ENCODE data around the gene RNF5. TPM values are rescaled to one million over a fixed set of nuclear protein-coding genes. Genes with fewer than 3 reads are reported as not detected.

The RNF5 gene
- total and polyA plus RNA-seq, 2 experiments from 2014 or later: 48.1 to 58.8 TPM

DNA sequence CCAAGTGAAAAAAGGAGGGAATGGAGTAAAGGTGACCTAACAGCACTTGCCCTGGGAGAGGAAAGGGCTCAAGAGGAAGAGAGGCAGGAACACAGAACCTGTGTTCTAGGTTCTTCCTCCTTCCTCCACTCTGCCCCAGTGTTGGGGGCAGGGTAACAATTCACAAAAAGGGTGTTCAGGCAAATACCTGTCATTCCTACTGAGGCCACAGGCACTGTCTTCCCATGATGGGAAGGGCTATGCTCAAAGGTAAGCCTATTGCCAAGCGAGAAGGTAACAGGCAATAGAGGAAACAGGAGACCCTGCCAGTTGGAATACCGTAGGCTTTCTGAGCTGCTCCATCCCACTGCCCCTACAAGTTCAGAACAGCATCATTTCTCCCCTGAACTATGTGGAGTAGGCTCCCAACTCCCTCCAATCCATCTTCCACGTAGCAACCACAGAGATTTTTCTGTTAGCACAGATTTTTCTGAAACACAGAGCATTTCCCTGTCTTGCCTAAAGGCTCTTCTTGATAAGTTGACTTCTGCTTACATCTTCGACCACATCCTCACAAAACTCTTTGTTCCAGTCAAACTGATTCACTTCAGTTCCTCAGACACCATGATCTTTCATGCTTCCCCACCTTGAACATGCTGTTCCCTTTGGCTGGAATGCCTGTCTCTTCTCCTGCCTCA lies 5.0 kb upstream of the RNF5 start:
- Histone ChIP-seq H2AFZ (no peak overlapping the region), H3K4me3 (no peak overlapping the region), H3K36me3 (ENCODE audit: low read depth) (peaks cover 6% of the 10 kb centered on the region; the same call in 1 of the 2 replicates), H3K9ac (no peak overlapping the region), H3K79me2 (ENCODE audit: insufficient read depth) (peaks cover 53% of the 10 kb centered on the region), H3K4me1 (ENCODE audit: insufficient read depth) (peaks cover 27% of the 10 kb centered on the region), H4K20me1 (ENCODE audit: insufficient read depth) (no peaks in the 10 kb centered on the region), H3K27me3 (replicated peaks; ENCODE audit: insufficient read depth) (no peaks in the 10 kb centered on the region), H3K9me2 (ENCODE audit: insufficient read depth) (no peaks in the 10 kb centered on the region), H3K9me3 (ENCODE audit: low read depth) (no peaks in the 10 kb centered on the region), H3K27ac (no peak overlapping the region), H3F3A (ENCODE audit: insufficient read depth) (peaks cover 13% of the 10 kb centered on the region), H3K4me2 (ENCODE audit: unreplicated experiment) (no peak overlapping the region)
- WGBS, 2 experiments (ENCODE audit: low coverage in 1 of 2, low lambda C conversion rate in 2 of 2, missing lambda C conversion rate in 2 of 2): 69 to 72% methylated on average over 4 of the region's 4 CpGs
- in situ Hi-C loops (cut with MboI): no loop called here
- no peak for DNase-seq
- TF ChIP-seq EZH2phosphoT487 (IDR thresholded peaks at IDR 0.05; ENCODE audit: insufficient read depth, low read depth) (no peak), EZH2 (IDR thresholded peaks at IDR 0.05; ENCODE audit: insufficient read depth, poor library complexity, severe bottlenecking) (no peak)

DNA sequence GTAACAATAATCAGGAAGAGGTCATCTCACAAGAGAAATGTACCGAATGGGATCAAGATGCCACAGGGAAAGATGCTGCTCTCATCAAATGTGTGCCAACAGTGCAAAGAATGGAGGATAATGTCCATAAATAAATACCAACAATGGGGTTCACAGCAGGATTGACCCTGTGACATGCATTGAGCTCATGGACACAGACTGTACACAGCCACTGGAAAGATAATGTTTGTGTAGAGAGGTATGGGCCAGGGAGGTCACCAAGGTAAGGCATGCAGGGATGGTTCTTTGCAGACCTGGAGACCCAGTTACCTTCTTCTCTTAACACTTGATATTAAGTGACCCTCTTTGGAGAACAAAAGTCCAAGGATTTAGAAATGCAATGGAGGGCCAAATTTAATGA lies 3.8 kb upstream of the RNF5 start:
- in situ Hi-C loops (cut with MboI): no loop called here
- no peaks in the 10 kb centered on the region for H3K9me3 ChIP-seq (ENCODE audit: low read depth)
- no peaks in the 10 kb centered on the region for H4K20me1 ChIP-seq (ENCODE audit: insufficient read depth)
- DNase-seq: no peak
- no peak overlapping the region for H3K27ac ChIP-seq
- peak overlapping the region; percentile 92 for H3K4me3 ChIP-seq
- peak overlapping the region; percentile 75 for H3K4me2 ChIP-seq (ENCODE audit: unreplicated experiment)
- H3K4me1 ChIP-seq (ENCODE audit: insufficient read depth): peaks cover 18% of the 10 kb centered on the region
- no peak overlapping the region for H3K9ac ChIP-seq
- 81 to 88% methylated on average over 1 of the region's 1 CpG for WGBS, 2 experiments (ENCODE audit: low coverage in 1 of 2, low lambda C conversion rate in 2 of 2, missing lambda C conversion rate in 2 of 2)
- no peak for TF ChIP-seq EZH2 (IDR thresholded peaks at IDR 0.05; ENCODE audit: insufficient read depth, poor library complexity, severe bottlenecking)
- TF ChIP-seq EZH2phosphoT487 (IDR thresholded peaks at IDR 0.05; ENCODE audit: insufficient read depth, low read depth): no peak
- peaks cover 62% of the 10 kb centered on the region for H3K79me2 ChIP-seq (ENCODE audit: insufficient read depth)
- H3K27me3 ChIP-seq (replicated peaks; ENCODE audit: insufficient read depth): no peaks in the 10 kb centered on the region
- H3K9me2 ChIP-seq (ENCODE audit: insufficient read depth): no peaks in the 10 kb centered on the region
- H3F3A ChIP-seq (ENCODE audit: insufficient read depth): peaks cover 13% of the 10 kb centered on the region
- H3K36me3 ChIP-seq (ENCODE audit: low read depth): no peaks in the 10 kb centered on the region
- H2AFZ ChIP-seq: no peak overlapping the region

DNA sequence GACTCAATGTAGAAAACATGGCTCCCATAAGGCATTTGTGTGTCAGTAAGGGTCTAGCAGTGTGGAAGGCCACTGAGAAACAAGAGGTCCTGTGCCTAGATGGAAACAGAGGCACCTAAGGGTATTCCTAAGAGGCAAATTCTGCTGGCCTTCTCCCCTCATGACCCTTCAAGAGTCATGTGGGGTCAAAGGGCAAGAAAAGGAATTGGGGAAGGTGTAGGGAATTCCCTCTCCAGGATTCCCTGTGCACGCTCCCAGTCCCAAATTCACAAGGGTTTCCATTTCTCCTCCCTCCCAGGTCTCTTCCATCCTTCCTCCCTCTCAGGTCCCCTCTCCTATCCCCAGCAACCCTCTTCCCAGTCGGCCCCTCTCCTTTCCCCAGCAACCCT lies 2.9 kb upstream of the RNF5 start:
- no peaks in the 10 kb centered on the region for H3K36me3 ChIP-seq (ENCODE audit: low read depth)
- no peaks in the 10 kb centered on the region for H3K9me3 ChIP-seq (ENCODE audit: low read depth)
- H3K4me2 ChIP-seq (ENCODE audit: unreplicated experiment): peak overlapping the region; percentile 75
- no peak overlapping the region for H3K27ac ChIP-seq
- in situ Hi-C loops (cut with MboI): no loop called here
- peaks cover 18% of the 10 kb centered on the region for H3K4me1 ChIP-seq (ENCODE audit: insufficient read depth)
- H3K27me3 ChIP-seq (replicated peaks; ENCODE audit: insufficient read depth): no peaks in the 10 kb centered on the region
- peak overlapping the region; percentile 83 for H2AFZ ChIP-seq
- H3K9ac ChIP-seq: peak overlapping the region; percentile 96
- 0 to 3% methylated on average over 1 to 2 of the region's 2 CpGs for WGBS, 2 experiments (ENCODE audit: low coverage in 1 of 2, low lambda C conversion rate in 2 of 2, missing lambda C conversion rate in 2 of 2)
- peaks cover 66% of the 10 kb centered on the region for H3K79me2 ChIP-seq (ENCODE audit: insufficient read depth)
- peak; percentile 18 for DNase-seq
- peak overlapping the region; percentile 92 for H3K4me3 ChIP-seq
- peaks cover 13% of the 10 kb centered on the region for H3F3A ChIP-seq (ENCODE audit: insufficient read depth)
- H4K20me1 ChIP-seq (ENCODE audit: insufficient read depth): no peaks in the 10 kb centered on the region
- no peak for TF ChIP-seq EZH2 (IDR thresholded peaks at IDR 0.05; ENCODE audit: insufficient read depth, poor library complexity, severe bottlenecking)
- no peak for TF ChIP-seq EZH2phosphoT487 (IDR thresholded peaks at IDR 0.05; ENCODE audit: insufficient read depth, low read depth)
- H3K9me2 ChIP-seq (ENCODE audit: insufficient read depth): no peaks in the 10 kb centered on the region

DNA sequence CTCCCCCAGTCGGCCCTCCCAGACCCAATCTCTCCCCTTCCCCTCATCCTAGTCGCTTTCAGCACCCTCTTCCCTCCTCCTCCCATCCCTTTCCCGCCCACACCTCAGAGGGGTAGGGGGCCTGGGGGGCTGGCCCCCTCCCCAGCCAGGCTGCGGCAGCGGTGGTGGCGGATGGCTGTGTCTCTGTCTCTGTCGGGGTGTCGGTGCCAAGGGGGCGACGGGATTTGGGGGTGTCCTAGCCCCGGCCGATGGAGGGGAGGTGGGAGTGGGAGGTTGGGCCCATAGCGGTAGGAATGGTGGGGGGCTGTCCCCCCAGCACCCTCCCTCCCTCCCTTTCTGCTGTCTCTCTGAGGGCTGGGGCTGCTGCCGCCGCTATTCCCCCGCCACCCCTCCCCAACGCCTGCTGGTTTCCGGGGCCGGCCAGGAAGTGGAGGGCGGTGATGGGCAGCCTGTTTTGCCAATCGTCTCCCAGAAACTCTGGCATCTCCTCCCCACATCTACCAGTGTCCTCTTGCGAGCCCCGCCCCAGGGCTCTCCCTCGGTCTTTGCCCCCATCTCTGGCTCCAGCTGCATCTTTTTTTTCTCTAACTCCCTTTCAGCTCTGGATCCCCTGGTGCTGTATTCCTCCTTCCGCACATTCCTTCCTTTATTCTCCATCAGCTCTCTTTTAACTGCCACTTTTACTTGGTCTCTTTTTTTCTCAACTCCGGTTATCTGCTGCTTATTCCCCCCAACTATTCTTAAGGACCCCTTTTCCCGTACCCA lies 2.3 kb upstream of the RNF5 start, which contains the start of gene AGPAT1:
Gene AGPAT1 (minus strand): TSS at position 374 of the 765 bp plus-strand sequence. CDS start 4,588 bp downstream, outside the sequence.
- in situ Hi-C loops (cut with MboI): no loop called here
- WGBS, 2 experiments (ENCODE audit: low coverage in 1 of 2, low lambda C conversion rate in 2 of 2, missing lambda C conversion rate in 2 of 2): 1 to 2% methylated on average over 12 to 27 of the region's 27 CpGs
- Histone ChIP-seq H3K9ac (peak within 1 kb of the TSS; percentile 96), H4K20me1 (ENCODE audit: insufficient read depth) (no peaks in the 10 kb centered on the region), H3F3A (ENCODE audit: insufficient read depth) (peaks cover 13% of the 10 kb centered on the region), H3K36me3 (ENCODE audit: low read depth) (no peaks in the 10 kb centered on the region), H2AFZ (peak within 1 kb of the TSS; percentile 83), H3K4me2 (ENCODE audit: unreplicated experiment) (peak within 1 kb of the TSS; percentile 75), H3K79me2 (ENCODE audit: insufficient read depth) (peaks cover 62% of the 10 kb centered on the region), H3K27me3 (replicated peaks; ENCODE audit: insufficient read depth) (no peaks in the 10 kb centered on the region), H3K9me3 (ENCODE audit: low read depth) (no peaks in the 10 kb centered on the region), H3K4me1 (ENCODE audit: insufficient read depth) (peaks cover 18% of the 10 kb centered on the region), H3K27ac (peak within 1 kb of the TSS; percentile 92), H3K9me2 (ENCODE audit: insufficient read depth) (no peaks in the 10 kb centered on the region), H3K4me3 (peak within 1 kb of the TSS; percentile 92)
- TF ChIP-seq EZH2 (IDR thresholded peaks at IDR 0.05; ENCODE audit: insufficient read depth, poor library complexity, severe bottlenecking) (no peak), EZH2phosphoT487 (IDR thresholded peaks at IDR 0.05; ENCODE audit: insufficient read depth, low read depth) (no peak)
- peak; percentile 95 for DNase-seq
